Measurements from ENCODE around the gene RFC1. TPM values are rescaled to one million over a fixed set of nuclear protein-coding genes. Genes with fewer than 3 reads are reported as not detected.
"Not testable (repeated sequence)": the region's sequence is repeated elsewhere in the genome, so short reads cannot be mapped to it uniquely, and the experiment has no call there.

Gene RFC1
- total and polyA plus RNA-seq, 2 of the 4 experiments (the other 2 are of a cell fraction), result 18.4 to 49.3 TPM

DNA sequence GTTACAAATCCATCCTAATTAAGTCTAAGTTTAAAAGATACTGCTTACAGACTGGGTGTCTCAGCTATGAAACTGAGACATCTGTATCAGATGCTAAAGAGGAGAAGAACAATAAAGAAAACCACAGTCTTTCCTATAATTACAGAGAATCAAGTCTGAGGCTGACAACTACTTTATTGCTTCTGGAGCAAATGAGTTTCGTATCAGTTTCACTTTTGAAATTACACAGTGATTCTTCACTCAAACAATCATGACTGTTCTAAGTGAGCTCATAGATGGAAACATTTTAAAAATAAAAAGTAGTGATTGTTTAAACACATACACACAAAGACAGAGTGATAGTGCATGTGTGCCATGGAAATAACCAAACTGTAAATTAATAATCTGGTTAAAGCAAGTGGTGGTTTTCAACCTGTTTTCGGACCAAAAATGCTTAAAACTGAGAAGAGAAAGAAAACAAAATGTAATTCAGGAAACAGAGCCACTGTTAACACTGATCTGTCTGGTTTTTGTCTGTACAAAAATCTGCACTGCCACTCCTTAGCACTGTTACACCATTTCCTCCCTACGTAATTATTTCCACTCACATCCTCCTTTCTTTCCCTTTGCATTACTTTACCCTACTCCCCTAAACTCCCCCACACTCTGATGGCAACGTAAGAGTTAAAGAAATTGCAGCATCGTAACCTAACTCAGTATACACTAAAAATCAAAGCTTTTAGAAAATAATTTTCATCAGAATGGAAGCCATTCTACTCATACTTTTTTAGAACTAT lies 12.5 kb downstream of the RFC1 start (continued):
- no peak for TF ChIP-seq NFE2L2 (IDR thresholded peaks at IDR 0.05; ENCODE audit: low read depth, low read length)

DNA sequence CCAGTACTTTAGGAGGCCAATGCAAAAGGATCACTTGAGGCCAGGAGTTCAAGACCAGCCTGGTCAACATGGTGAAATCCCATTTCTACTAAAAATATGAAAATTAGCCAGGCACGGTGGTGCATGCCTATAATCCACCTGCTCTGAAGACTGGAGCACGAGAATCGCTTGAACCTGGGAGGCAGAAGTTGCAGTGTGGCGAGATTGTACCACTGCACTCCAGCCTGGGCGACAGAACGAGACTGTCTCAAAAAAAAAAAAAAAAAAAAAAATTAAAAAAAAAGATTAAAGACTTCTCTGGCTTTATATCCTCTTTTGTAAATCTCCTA lies 13.0 kb downstream of the RFC1 start:
- H2AFZ ChIP-seq (replicated peaks; ENCODE audit: low read length, poor library complexity); in situ Hi-C loops (cut with MboI; ENCODE audit: low sequenced_read_pairs); H3K56ac ChIP-seq (ENCODE audit: extremely low read depth, insufficient read depth, low read length); H2AK9ac ChIP-seq (replicated peaks; ENCODE audit: low read depth, low read length, poor library complexity); dilution Hi-C loops (cut with HindIII; ENCODE audit: low sequenced_read_pairs, unreplicated experiment); H2BK20ac ChIP-seq (ENCODE audit: low read depth, low read length); H3K18ac ChIP-seq (ENCODE audit: low read depth, low read length); H4K91ac ChIP-seq (ENCODE audit: insufficient read depth, low read depth, low read length); H3K9me1 ChIP-seq (ENCODE audit: insufficient read depth, low read length); DNase-seq; BruUV-seq (replicated peaks); H3K27me3 ChIP-seq (ENCODE audit: control insufficient read depth, insufficient read depth, low read length); ATAC-seq (ENCODE audit: low read depth); intact Hi-C loops (cut with micrococcal nuclease); H4K20me1 ChIP-seq (ENCODE audit: insufficient read depth, low read length); POLR2A ChIA-PET (ENCODE audit: unreplicated experiment); H4K5ac ChIP-seq (ENCODE audit: low read depth, low read length); H3K23ac ChIP-seq (ENCODE audit: low read depth, low read length); H3K36me3 ChIP-seq (ENCODE audit: control insufficient read depth, insufficient read depth, low read length); H2BK120ac ChIP-seq (ENCODE audit: low read depth, low read length); CTCF ChIA-PET; H3K27ac ChIP-seq (ENCODE audit: insufficient read depth, low read length); H3K4ac ChIP-seq (ENCODE audit: low read depth, low read length); H3K4me1 ChIP-seq (ENCODE audit: control insufficient read depth, insufficient read depth, low read length); H3K4me3 ChIP-seq (ENCODE audit: insufficient read depth, low read depth, low read length); H2AK5ac ChIP-seq (ENCODE audit: low read depth, low read length); H3K9me3 ChIP-seq (ENCODE audit: control insufficient read depth, insufficient read depth, low read length); H3K14ac ChIP-seq (replicated peaks; ENCODE audit: low read depth, low read length); H2BK15ac ChIP-seq (ENCODE audit: low read depth, low read length): not testable (repeated sequence)
- Histone ChIP-seq H4K8ac (ENCODE audit: low read depth in 2 of 2, low read length in 2 of 2) (peak overlapping the region in 1 of 2 experiments; percentile 1; a peak in 1 of 4 replicates), H2BK5ac (ENCODE audit: low read depth, low read length, poor library complexity, severe bottlenecking) (peak overlapping the region; percentile 37), H3K4me2 (ENCODE audit: low read depth, low read length) (peak overlapping the region; percentile 94), H3K9ac (ENCODE audit: low read depth, low read length) (peak overlapping the region; percentile 29; the same call in 1 of the 2 replicates), H3K79me1 (ENCODE audit: low read depth in 1 of 2, low read length in 2 of 2) (peaks cover 17 to 48% of the 10 kb centered on the region in 2 experiments)
- WGBS, 2 experiments (ENCODE audit: extremely low coverage in 2 of 2, insufficient read length in 1 of 2), result 100% methylated on average over 1 of the region's 6 CpGs; no CpG with 5 or more reads in 1 of the 2 experiments

All from IMR-90 (cell line).